Measurements from ENCODE around the gene PINLYP. TPM values are rescaled to one million over a fixed set of nuclear protein-coding genes. Genes with fewer than 3 reads are reported as not detected.
"Not testable (repeated sequence)": the region's sequence is repeated elsewhere in the genome, so short reads cannot be mapped to it uniquely, and the experiment has no call there.

PINLYP gene
- total RNA-seq, 2 donors from 2014 or later: 6.6 to 11.9 TPM

GRCh38 chr19:43545276-43545675 lies 30.3 kb upstream of the PINLYP start:
- Histone ChIP-seq H3K4me3 (no peak overlapping the region), H3K4me1 (ENCODE audit: control insufficient read depth in 1 of 2, low read depth in 2 of 2) (no peaks in the 10 kb centered on the region), H3K27me3 (replicated peaks; ENCODE audit: insufficient read depth) (no peaks in the 10 kb centered on the region), H3K36me3 (peaks cover 41% of the 10 kb centered on the region), H3K27ac (no peak overlapping the region), H3K9me3 (no peaks in the 10 kb centered on the region)
- TF ChIP-seq, protein P1, sequence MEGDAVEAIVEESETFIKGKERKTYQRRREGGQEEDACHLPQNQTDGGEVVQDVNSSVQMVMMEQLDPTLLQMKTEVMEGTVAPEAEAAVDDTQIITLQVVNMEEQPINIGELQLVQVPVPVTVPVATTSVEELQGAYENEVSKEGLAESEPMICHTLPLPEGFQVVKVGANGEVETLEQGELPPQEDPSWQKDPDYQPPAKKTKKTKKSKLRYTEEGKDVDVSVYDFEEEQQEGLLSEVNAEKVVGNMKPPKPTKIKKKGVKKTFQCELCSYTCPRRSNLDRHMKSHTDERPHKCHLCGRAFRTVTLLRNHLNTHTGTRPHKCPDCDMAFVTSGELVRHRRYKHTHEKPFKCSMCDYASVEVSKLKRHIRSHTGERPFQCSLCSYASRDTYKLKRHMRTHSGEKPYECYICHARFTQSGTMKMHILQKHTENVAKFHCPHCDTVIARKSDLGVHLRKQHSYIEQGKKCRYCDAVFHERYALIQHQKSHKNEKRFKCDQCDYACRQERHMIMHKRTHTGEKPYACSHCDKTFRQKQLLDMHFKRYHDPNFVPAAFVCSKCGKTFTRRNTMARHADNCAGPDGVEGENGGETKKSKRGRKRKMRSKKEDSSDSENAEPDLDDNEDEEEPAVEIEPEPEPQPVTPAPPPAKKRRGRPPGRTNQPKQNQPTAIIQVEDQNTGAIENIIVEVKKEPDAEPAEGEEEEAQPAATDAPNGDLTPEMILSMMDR (IDR thresholded peaks at IDR 0.05): no peak
- DNase-seq (ENCODE audit: low spot score): no peak
- no peak for ATAC-seq (ENCODE audit: insufficient number of reproducible peaks, low FRiP score, low read depth)

DNA sequence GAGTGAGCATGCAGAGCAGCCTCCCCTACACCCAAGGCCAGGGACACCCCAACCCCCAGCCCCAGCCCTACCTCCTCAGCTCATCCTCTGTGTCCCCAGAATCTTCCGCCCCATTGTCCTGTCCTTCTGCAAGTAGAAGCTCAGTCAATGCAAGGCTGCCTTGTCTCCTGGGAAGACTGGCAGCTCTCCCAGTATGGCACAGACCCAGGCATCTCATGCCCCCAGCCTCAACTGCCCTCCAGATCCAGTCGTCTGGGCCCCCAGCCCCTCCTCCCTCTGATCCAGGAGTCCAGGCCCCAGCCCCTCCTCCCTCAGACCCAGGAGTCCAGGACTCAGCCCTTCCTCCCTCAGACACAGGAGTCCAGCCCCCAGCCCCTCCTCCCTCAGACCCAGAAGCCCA lies 29.6 kb upstream of the PINLYP start:
- Histone ChIP-seq H3K36me3 (peaks cover 42% of the 10 kb centered on the region), H3K9me3 (no peaks in the 10 kb centered on the region), H3K27me3 (replicated peaks; ENCODE audit: insufficient read depth) (no peaks in the 10 kb centered on the region), H3K4me1 (ENCODE audit: control insufficient read depth in 1 of 2, low read depth in 2 of 2) (no peaks in the 10 kb centered on the region), H3K4me3 (no peak overlapping the region), H3K27ac (no peak overlapping the region)
- ATAC-seq (ENCODE audit: insufficient number of reproducible peaks, low FRiP score, low read depth): no peak
- no peak for DNase-seq (ENCODE audit: low spot score)
- TF ChIP-seq, protein P1 (IDR thresholded peaks at IDR 0.05): no peak

GRCh38 chr19:43546581-43546980 lies 29.0 kb upstream of the PINLYP start:
- no peak for ATAC-seq (ENCODE audit: insufficient number of reproducible peaks, low FRiP score, low read depth)
- H3K27me3 ChIP-seq (replicated peaks; ENCODE audit: insufficient read depth): no peaks in the 10 kb centered on the region
- no peak overlapping the region for H3K4me3 ChIP-seq
- no peaks in the 10 kb centered on the region for H3K4me1 ChIP-seq (ENCODE audit: control insufficient read depth in 1 of 2, low read depth in 2 of 2)
- TF ChIP-seq, protein P1 (IDR thresholded peaks at IDR 0.05): no peak
- DNase-seq (ENCODE audit: low spot score): no peak
- no peak overlapping the region for H3K27ac ChIP-seq
- H3K36me3 ChIP-seq: peaks cover 45% of the 10 kb centered on the region
- no peaks in the 10 kb centered on the region for H3K9me3 ChIP-seq

GRCh38 chr19:43547926-43548325 lies 27.7 kb upstream of the PINLYP start:
- H3K36me3 ChIP-seq: peaks cover 46% of the 10 kb centered on the region
- not testable (repeated sequence) for H3K4me1 ChIP-seq (ENCODE audit: control insufficient read depth in 1 of 2, low read depth in 2 of 2); ATAC-seq (ENCODE audit: insufficient number of reproducible peaks, low FRiP score, low read depth); H3K9me3 ChIP-seq; H3K27me3 ChIP-seq (replicated peaks; ENCODE audit: insufficient read depth); H3K27ac ChIP-seq; H3K4me3 ChIP-seq; DNase-seq (ENCODE audit: low spot score)

- H3K9me3 ChIP-seq: no peaks in the 10 kb centered on the region
- peaks cover 43% of the 10 kb centered on the region for H3K36me3 ChIP-seq
Measured at GRCh38 chr19:43548706-43549105, 26.9 kb upstream of the PINLYP start.

More at GRCh38 chr19:43548706-43549105, 26.9 kb upstream of the PINLYP start:
- ATAC-seq (ENCODE audit: insufficient number of reproducible peaks, low FRiP score, low read depth) (no peak), DNase-seq (ENCODE audit: low spot score) (no peak)
- no peak overlapping the region for H3K4me3 ChIP-seq
- no peaks in the 10 kb centered on the region for H3K27me3 ChIP-seq (replicated peaks; ENCODE audit: insufficient read depth)
- TF ChIP-seq, protein P1 (IDR thresholded peaks at IDR 0.05): no peak
- H3K27ac ChIP-seq: no peak overlapping the region
- no peaks in the 10 kb centered on the region for H3K4me1 ChIP-seq (ENCODE audit: control insufficient read depth in 1 of 2, low read depth in 2 of 2)

All from thoracic aorta (tissue), 2 donors.